Immature natural killer cell (primary cell): ENCODE data around the gene C11orf24. TPM values are rescaled to one million over a fixed set of nuclear protein-coding genes. Genes with fewer than 3 reads are reported as not detected.

Source experiments
- DNase-seq, 3 donors: peaks; one replicate each; pipeline ENCODE4 v3.0.0; 2022; ENCODE audit warnings: mixed read lengths in 1 of 3
- H3K27ac Mint-ChIP-seq, 6 donors: one replicate each; pipeline ENCODE4 v1.8.0; 2020; ENCODE audit warnings: mixed read lengths in 6 of 6, mild to moderate bottlenecking in 5 of 6, inconsistent platforms in 4 of 6, moderate library complexity in 3 of 6
- H3K27me3 Mint-ChIP-seq, 3 donors: one replicate each; pipeline ENCODE4 v1.8.0; 2020 to 2021; ENCODE audit warnings: low read depth in 3 of 3, mild to moderate bottlenecking in 3 of 3, mixed read lengths in 3 of 3, moderate library complexity in 3 of 3, inconsistent platforms in 1 of 3
- H3K36me3 Mint-ChIP-seq, 3 donors: one replicate each; pipeline ENCODE4 v1.8.0; 2020; ENCODE audit warnings: mixed read lengths in 3 of 3, inconsistent platforms in 2 of 3, mild to moderate bottlenecking in 2 of 3
- H3K4me1 Mint-ChIP-seq, 2 donors: one replicate each; pipeline ENCODE4 v1.8.0; 2020; ENCODE audit warnings: inconsistent platforms in 2 of 2, mild to moderate bottlenecking in 2 of 2, mixed read lengths in 2 of 2, moderate library complexity in 1 of 2
- H3K4me3 Mint-ChIP-seq, 5 donors: one replicate each; pipeline ENCODE4 v1.8.0; 2020; ENCODE audit warnings: mild to moderate bottlenecking in 5 of 5, mixed read lengths in 5 of 5, inconsistent platforms in 3 of 5, moderate library complexity in 3 of 5
- H3K9me3 Mint-ChIP-seq, 6 donors: one replicate each; pipeline ENCODE4 v1.8.0; 2020; ENCODE audit warnings: mild to moderate bottlenecking in 6 of 6, mixed read lengths in 6 of 6, inconsistent platforms in 4 of 6, moderate library complexity in 3 of 6
- polyA plus RNA-seq, 3 donors: library from polyadenylated mRNA; unstranded; fragments of 300-500 nt; fragmentation: Illumina TruSeq; gene quantifications; one replicate each; pipeline ENCODE4 v1.2.3, GENCODE V29; 2021

The C11orf24 gene
- polyA plus RNA-seq, 3 donors from 2014 or later, result 10.4 to 27.1 (median 12.6) TPM

DNA sequence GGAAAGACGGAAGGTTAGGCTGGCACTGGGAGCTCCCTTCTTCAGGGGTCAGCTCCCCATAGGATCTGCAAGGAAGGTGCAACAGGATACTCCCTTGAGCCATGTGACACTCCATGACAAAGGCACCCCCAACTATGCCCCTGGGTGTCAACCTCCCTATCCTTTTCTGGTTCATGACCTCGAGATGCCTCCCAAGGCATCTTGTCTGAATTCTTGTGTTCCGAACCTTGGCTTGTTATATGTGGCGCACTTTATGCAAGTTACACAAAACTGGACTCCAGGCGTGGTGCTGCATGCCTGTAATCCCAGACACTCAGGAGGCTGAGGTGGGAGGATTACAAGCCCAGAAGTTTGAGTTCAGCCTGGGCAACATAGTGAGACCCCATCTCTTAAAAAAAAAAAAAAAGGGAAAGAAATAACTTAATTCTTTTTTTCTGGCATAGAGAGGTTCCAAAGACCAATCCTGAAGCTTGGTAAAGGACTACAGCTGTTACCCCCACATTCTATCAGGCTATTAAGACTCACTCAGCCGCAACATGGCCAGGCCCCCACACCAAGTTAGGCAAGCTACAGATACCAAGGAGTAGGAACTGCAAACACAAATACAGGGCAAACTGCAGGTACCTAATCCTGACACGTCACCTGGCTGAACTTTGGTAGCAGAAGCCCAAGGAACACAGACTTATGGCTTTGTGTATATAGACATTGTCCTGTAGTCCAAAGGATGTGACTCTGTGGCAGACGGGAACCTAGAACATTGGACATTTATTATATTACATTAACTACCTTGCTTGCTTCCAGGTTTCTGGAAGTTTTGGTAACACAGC, 1.4 kb downstream of the C11orf24 start:
- H3K9me3 Mint-ChIP-seq, result no peaks in the 10 kb centered on the region

DNA sequence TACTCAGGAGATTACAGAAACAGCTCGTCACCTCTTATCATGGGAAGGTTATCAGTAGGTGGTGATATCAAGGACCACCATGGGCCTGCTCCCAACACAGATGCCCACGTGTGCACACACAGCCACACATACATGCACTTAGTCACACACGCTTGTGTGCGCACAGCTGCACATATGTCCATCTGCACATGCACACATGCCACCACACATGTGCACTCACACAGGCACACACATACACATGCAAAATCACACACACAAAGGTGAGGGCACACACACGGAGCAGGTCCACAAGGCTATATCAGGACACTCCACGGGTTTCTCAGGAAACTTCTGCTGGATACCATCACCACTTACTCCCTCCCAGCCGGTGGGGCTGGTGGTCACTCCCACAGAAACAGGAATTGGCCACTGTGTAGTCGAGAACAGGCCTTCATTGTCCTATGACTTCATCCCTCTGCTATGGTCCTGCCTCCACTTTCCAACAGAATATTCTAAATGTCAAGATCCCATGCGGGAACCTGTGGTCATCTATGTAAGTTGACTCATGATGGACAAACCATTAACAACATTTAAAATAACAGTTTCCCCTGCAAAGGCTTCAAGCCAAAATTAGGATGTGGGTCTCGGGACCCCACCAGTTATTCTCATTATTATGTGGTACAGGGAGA, 2.2 kb downstream of the C11orf24 start:
- Mint-ChIP-seq H3K4me3 (peak overlapping the region in 3 of 5 donors; percentile 29 to 38 (median 37)), H3K27me3 (peaks cover 7 to 20% (median 12%) of the 10 kb centered on the region in 3 donors), H3K4me1 (peaks cover 36 to 57% of the 10 kb centered on the region in 2 donors), H3K9me3 (no peaks in the 10 kb centered on the region), H3K27ac (peak overlapping the region in 5 of 6 donors; percentile 13 to 79 (median 39)), H3K36me3 (peaks cover 6 to 18% (median 6%) of the 10 kb centered on the region in 3 donors)
- no peak for DNase-seq

More for the DNA sequence above, 1.4 kb downstream of the C11orf24 start:
- Mint-ChIP-seq H3K4me1 (peaks cover 34 to 54% of the 10 kb centered on the region in 2 donors), H3K27ac (peak overlapping the region; percentile 93 to 99 (median 98)), H3K27me3 (peaks cover 7 to 20% (median 12%) of the 10 kb centered on the region in 3 donors), H3K4me3 (peak overlapping the region; percentile 77 to 95 (median 94)), H3K36me3 (peaks cover 0 to 12% (median 0%) of the 10 kb centered on the region in 3 donors)
- no peak for DNase-seq

DNA sequence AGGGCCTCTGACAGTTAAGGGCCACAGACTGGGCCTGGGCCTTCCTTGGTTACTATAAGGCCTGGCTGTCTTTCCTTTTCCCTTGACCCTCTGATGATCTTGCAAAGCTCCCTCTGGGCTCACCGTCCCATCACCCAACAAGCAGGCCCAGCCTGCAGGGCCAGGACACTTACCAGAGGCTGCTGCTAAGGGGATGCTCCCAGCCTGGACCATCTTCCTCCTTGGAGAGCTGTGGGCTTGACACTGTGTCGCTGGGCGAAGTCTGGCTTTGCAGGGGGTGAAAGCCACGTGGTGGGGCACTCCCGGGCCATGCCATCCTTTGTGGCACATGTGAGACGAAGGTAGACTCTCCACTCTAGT, 3.9 kb downstream of the C11orf24 start:
- DNase-seq, result no peak
- H3K4me3 Mint-ChIP-seq, result no peak overlapping the region
- H3K36me3 Mint-ChIP-seq, result peaks cover 12 to 23% (median 13%) of the 10 kb centered on the region in 3 donors
- peak overlapping the region in 2 of 6 donors; percentile 20 to 40 for H3K27ac Mint-ChIP-seq
- H3K27me3 Mint-ChIP-seq, result peaks cover 7 to 20% (median 12%) of the 10 kb centered on the region in 3 donors
- no peaks in the 10 kb centered on the region for H3K9me3 Mint-ChIP-seq
- H3K4me1 Mint-ChIP-seq, result peaks cover 35 to 59% of the 10 kb centered on the region in 2 donors

DNA sequence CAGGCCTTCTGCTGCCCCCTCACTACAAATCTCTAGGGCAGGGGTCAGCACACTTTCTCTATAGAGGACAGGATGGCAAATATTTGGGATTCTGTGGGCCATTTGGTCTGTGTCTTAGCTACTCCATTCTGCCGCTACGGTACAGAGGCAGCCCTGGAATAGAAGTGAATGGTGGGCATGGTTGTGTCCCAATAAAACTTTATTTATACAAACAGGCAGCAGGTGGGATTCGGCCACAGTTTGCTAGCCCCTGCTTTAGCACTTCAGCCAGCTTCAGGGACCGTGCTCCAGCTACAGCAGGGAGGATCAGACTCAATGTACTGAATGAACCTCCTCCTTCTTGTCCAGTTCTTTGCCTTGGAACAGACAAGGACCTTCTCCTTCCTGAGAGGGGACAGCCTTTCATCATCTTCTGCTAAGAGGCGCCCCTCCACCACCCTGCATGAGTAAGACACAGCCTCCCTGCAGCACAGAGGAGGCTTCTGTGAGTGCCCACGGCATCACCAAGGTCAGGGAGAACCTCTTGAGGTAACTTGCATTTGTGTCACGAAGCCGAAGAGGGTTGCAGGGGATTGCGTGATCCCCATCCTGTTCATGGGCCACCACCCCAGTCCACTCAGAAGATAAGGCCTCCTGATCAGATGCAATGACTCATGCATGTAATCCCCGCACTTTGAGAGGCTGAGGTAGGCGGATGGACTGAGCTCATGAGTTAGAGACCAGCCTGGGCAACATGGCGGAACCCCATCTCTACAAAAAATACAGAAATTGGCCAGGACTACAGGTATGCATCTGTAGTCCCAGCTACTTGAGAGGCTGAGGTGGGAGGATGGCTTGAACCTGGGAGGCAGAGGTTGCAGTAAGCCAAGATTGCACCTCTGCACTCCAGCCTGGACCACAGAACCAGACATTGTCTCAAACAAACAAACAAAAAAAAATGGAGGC, 4.6 kb downstream of the C11orf24 start:
- H3K27me3 Mint-ChIP-seq, result peaks cover 6 to 15% (median 11%) of the 10 kb centered on the region in 3 donors
- H3K9me3 Mint-ChIP-seq, result no peaks in the 10 kb centered on the region
- H3K27ac Mint-ChIP-seq, result peak overlapping the region in 2 of 6 donors; percentile 87 to 88
- peaks cover 30 to 54% of the 10 kb centered on the region in 2 donors for H3K4me1 Mint-ChIP-seq
- peaks cover 15 to 30% (median 16%) of the 10 kb centered on the region in 3 donors for H3K36me3 Mint-ChIP-seq
- no peak for DNase-seq
- peak overlapping the region in 2 of 5 donors; percentile 70 to 71 for H3K4me3 Mint-ChIP-seq

DNA sequence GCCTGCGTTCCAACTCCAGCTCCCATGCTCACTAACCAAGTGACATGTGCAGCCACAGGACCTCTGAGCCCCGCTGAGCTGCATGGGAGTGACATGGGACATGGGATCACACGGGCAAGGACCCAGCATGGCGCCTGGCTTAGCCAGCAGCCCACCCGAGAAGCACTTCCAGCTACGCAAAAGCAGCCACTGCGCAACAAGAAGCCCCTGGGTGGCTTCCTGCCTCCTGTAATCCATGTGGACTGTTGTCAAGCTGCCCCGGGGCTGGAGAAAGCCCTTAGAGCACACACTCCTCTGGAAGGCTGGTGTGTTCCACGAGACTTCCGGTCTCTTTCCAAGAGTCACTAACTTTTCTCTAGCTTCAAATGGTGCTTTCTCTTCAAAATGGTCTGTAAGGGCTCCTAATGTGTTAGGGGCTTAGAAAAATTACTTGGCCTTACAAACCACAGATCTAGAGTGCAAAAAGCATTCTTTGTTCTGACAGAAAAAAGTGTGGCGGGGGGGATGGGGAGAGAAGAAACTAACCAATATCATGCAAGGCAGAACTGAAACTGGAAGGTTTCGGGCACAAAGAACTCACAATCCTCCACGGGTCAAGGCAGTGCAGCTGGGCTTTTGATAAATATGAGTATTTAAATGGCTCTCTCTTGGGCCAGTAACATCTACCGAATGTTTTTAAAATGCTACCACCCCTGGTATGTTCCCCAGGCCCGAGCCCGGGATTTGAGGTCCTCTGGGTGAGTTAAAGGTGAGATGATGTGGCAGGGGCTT, 5.5 kb downstream of the C11orf24 start:
- Mint-ChIP-seq H3K4me1 (peaks cover 24 to 51% of the 10 kb centered on the region in 2 donors), H3K27ac (peak overlapping the region in 3 of 6 donors; percentile 64 to 88 (median 87)), H3K4me3 (peak overlapping the region; percentile 7 to 71 (median 52))

DNA sequence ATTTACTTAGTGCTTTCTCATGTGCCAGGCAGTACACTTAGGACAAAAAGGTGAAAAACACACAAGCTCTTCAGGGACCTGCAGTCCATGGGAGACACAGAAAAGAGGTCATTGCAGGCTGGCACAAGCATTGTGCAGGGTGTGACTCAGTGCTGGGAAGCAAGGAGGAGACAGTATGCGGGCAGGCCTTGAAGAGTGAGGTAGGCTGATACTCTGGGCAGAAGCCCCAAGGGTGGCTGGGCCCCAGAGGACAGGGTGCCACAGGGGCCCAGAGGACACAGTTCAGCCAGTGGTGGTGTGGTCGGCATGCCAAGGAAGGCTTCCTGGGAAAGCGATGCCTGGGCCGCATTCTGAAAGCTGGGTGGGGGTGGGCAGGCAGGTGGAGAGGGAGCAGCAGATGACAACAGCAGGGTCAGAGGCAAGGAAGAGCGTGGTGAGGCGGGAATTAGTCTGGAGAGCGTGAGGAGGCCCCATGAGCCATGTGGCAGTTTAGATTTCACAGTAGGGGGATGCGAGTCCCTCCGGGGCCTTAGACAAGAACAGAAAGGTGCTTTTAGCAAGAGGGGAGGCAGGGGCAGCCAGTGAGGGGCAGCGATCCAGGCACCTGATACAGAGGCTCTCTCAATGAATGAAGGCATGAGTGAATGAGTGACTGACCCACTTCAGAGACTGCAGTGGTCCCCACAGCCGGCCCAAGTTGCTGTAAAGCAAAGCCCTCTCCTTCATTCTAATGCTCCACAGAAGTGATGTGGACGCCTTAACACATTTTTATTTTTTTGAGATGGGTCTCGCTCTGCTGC, 6.8 kb downstream of the C11orf24 start:
- Mint-ChIP-seq H3K27ac (peak overlapping the region in 2 of 6 donors; percentile 11 to 79), H3K4me1 (peaks cover 13 to 37% of the 10 kb centered on the region in 2 donors), H3K4me3 (no peak overlapping the region), H3K9me3 (no peaks in the 10 kb centered on the region), H3K36me3 (peaks cover 16 to 36% (median 17%) of the 10 kb centered on the region in 3 donors), H3K27me3 (peaks cover 0 to 5% (median 0%) of the 10 kb centered on the region in 3 donors)
- DNase-seq, result no peak

More for the DNA sequence above, 5.5 kb downstream of the C11orf24 start:
- no peaks in the 10 kb centered on the region for H3K9me3 Mint-ChIP-seq
- H3K36me3 Mint-ChIP-seq, result peaks cover 16 to 36% (median 17%) of the 10 kb centered on the region in 3 donors
- peaks cover 2 to 9% (median 4%) of the 10 kb centered on the region in 3 donors for H3K27me3 Mint-ChIP-seq
- peak in 1 of 3 donors; percentile 28 for DNase-seq

DNA sequence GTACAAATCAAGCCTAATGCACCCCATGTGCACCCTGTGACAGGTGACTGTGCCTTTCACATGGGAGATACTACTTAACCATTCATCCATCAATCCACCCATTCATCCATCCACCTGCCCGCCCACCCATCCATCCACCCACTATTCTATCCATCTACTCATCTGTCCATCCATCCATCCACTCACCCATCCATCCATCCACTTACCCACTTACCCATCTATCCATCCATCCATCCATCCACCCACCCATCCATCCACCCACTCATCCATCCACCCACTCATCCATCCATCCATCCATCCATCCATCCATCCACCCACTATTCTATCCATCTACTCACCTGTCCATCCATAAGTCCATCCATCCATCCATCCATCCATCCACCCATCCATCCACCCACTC, 7.5 kb downstream of the C11orf24 start:
- H3K36me3 Mint-ChIP-seq, result peaks cover 16 to 36% (median 17%) of the 10 kb centered on the region in 3 donors
- DNase-seq, result no peak

DNA sequence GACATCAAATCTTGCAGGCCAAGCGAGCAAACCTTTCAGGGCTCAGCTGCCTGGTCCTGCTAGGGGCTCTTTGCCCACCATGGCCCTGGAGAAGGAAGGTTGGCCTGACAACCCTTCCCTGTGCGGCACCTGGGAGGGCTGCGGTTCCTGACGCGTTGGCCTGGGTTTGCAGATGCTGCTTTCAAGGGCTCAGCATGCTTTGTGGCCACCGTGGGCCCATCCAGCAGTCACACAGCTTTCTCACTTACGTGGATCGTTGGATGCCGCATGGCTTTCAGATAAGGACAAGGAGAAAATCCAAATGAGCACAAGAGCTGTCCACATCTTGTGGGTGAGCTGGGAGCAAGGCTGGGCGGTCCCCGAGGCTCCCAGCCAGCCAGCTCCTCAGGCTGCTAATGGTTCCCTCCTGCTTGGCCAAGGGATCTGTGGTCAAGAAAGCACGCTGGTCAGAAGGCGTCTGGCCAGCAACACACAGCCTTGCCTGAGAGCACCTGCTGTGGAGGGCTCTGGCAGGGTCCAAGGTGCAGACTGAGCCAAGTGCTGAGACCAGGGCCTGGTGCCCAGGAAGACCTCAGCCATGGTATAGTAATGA, 8.2 kb downstream of the C11orf24 start:
- no peaks in the 10 kb centered on the region for H3K9me3 Mint-ChIP-seq
- H3K4me3 Mint-ChIP-seq, result no peak overlapping the region
- no peak overlapping the region for H3K27ac Mint-ChIP-seq
- H3K4me1 Mint-ChIP-seq, result peaks cover 11 to 23% of the 10 kb centered on the region in 2 donors
- DNase-seq, result no peak
- H3K27me3 Mint-ChIP-seq, result peaks cover 0 to 2% (median 0%) of the 10 kb centered on the region in 3 donors
- H3K36me3 Mint-ChIP-seq, result peaks cover 16 to 36% (median 17%) of the 10 kb centered on the region in 3 donors

More for the DNA sequence above, 7.5 kb downstream of the C11orf24 start:
- H3K4me3 Mint-ChIP-seq, result no peak overlapping the region
- H3K4me1 Mint-ChIP-seq, result peaks cover 11 to 30% of the 10 kb centered on the region in 2 donors
- H3K27ac Mint-ChIP-seq, result no peak overlapping the region
- no peaks in the 10 kb centered on the region for H3K9me3 Mint-ChIP-seq
- H3K27me3 Mint-ChIP-seq, result peaks cover 0 to 2% (median 0%) of the 10 kb centered on the region in 3 donors

DNA sequence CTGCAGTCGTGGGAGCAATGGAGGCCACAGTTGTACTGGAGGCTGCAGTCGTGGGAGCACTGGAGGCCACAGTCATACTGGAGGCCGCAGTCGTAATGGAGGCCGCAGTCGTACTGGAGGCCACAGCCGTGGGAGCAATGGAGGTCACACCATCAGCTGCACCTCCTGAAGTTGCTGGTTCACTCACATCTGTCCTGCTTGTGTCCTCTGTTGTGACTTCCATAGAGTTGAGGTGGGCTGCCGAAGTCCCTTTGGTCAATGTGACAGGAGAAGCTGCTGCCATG, 9.3 kb downstream of the C11orf24 start:
- H3K27me3 Mint-ChIP-seq, result peaks cover 0 to 2% (median 0%) of the 10 kb centered on the region in 3 donors
- no peaks in the 10 kb centered on the region for H3K9me3 Mint-ChIP-seq
- peak overlapping the region in 1 of 6 donors; percentile 56 for H3K27ac Mint-ChIP-seq
- peaks cover 16 to 35% (median 17%) of the 10 kb centered on the region in 3 donors for H3K36me3 Mint-ChIP-seq
- DNase-seq, result no peak
- H3K4me1 Mint-ChIP-seq, result peaks cover 13 to 25% of the 10 kb centered on the region in 2 donors
- H3K4me3 Mint-ChIP-seq, result no peak overlapping the region

DNA sequence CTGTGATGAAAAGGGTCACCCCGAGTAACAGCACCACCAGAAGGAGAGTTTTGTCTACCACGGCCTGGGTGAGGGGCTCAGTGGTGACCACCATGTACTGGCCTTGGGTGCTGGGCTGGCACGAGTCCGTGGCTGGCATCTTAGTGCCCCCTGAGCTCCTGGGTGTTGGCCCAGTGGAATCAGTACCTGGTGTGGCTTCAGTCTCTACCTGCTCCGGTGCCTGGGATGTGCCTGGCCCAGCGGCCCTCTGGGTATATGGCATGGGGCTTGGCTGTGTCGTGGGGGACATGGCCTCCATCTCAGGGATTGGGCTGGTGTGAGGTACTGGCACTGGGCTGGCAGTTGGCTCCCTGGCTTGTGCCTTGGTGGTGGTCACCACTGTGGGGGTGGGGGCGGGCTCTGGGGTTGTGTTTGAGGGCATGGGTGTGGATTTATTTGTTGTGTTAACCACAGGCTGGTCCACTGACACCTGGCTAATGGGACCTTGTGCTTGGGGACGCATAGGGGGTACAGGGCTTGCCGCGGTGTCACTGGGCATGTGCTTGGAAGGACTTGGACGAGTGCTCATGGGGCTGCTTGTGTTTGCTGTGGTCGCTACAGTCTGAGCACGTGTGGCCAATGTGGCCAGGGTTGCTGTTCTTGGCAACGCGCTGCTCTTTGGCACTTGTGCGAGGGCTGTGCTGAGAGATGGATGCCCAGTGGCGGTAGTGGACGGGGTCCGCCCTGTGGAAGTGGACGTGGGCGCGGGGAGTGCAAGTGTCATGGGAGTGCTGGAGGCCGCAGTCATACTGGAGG, 9.8 kb downstream of the C11orf24 start:
- DNase-seq, result no peak
- Mint-ChIP-seq H3K4me1 (peaks cover 12 to 23% of the 10 kb centered on the region in 2 donors), H3K27ac (peak overlapping the region in 4 of 6 donors; percentile 24 to 63 (median 48))

DNA sequence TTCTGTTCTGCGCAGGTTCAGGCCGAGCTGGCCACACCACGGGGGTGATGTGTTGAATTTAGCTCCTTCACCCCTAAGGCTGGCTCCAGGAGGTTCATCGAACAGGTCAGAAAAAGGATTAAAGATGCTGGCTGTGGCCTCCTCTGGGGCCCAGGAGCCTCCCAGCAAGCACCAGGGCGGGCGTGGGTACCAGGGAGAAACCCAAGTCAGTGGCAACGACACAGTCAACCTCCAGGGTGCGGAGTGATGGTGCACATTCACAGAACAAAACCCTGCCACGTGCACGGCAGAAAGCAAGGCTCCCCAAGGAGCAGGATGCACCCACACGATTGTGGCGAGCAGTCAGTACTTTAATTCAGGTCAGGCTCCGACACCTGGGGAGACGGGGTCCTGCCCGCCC, 10.8 kb downstream of the C11orf24 start:
- no peak for DNase-seq
- Mint-ChIP-seq H3K27ac (no peak overlapping the region), H3K4me3 (no peak overlapping the region)

More for the DNA sequence above, 9.8 kb downstream of the C11orf24 start:
- Mint-ChIP-seq H3K27me3 (no peaks in the 10 kb centered on the region), H3K36me3 (peaks cover 16 to 30% (median 17%) of the 10 kb centered on the region in 3 donors), H3K4me3 (no peak overlapping the region), H3K9me3 (no peaks in the 10 kb centered on the region)

More for the DNA sequence above, 10.8 kb downstream of the C11orf24 start:
- peaks cover 7 to 14% of the 10 kb centered on the region in 2 donors for H3K4me1 Mint-ChIP-seq
- peaks cover 16 to 24% (median 17%) of the 10 kb centered on the region in 3 donors for H3K36me3 Mint-ChIP-seq
- H3K9me3 Mint-ChIP-seq, result no peaks in the 10 kb centered on the region
- H3K27me3 Mint-ChIP-seq, result no peaks in the 10 kb centered on the region
